ENCODE measurements around the gene CLEC19A.

- TF ChIP-seq CTCF (conservative IDR thresholded peaks at IDR 0.05 in 1 of 2, IDR thresholded peaks at IDR 0.05 in 1 of 2; ENCODE audit: extremely low read depth in 1 of 2, insufficient read depth in 1 of 2, low read depth in 1 of 2, low read length in 2 of 2): no peak
- no peak for TF ChIP-seq EZH2 (IDR thresholded peaks at IDR 0.05; ENCODE audit: borderline replicate concordance, low read length)
These were observed 1.3 kb upstream of the CLEC19A start for GRCh38 chr16:19284207-19284606.

All from mammary epithelial cell (primary cell).